HCT116 (cell line): ENCODE measurements around the gene ZCCHC9. TPM values are rescaled to one million over a fixed set of nuclear protein-coding genes. Genes with fewer than 3 reads are reported as not detected.

Source experiments
- ATAC-seq: fragments of 200-7000 bp; cut with Tn5 transposase; 2 replicates; pipeline ENCODE4 v1.9.1; 2020; ENCODE audit warnings: mild to moderate bottlenecking, moderate library complexity
- BruUV-seq: library from RNA; stranded (reverse); fragments of 400-500 nt; replicated peaks from 2 replicates; lab custom pipeline; 2021; lab: Mats Ljungman, UMichigan
- CTCF ChIA-PET: fragments of 300-600 bp; sonication (Branson Sonifier 250); formaldehyde crosslinking; loops from one replicate; lab custom pipeline; 2021; ENCODE audit warnings: antibody characterized with exemption; lab: Charles Lee
- POLR2A ChIA-PET: fragments of 300-600, 350-600 bp; sonication (Branson Sonifier 250); formaldehyde crosslinking; loops from one replicate; lab custom pipeline; 2021; ENCODE audit warnings: antibody characterized with exemption; lab: Charles Lee
- RAD21 ChIA-PET, 2 experiments: fragments of 300-600 bp; sonication (Branson Sonifier 250); formaldehyde crosslinking; loops; one replicate each; lab custom pipeline; 2023; ENCODE audit warnings: low total read pairs in 2 of 2; ENCODE audit not compliant: uncharacterized antibody in 2 of 2, unreplicated experiment in 2 of 2, low non-redundant PET in 1 of 2; lab: Charles Lee
- DNase-seq: peaks from one replicate; pipeline ENCODE4 v3.0.0-alpha.2; 2010; ENCODE audit warnings: low read depth, low spot score
- H2AFZ ChIP-seq: fragments of 200-600 bp; shearing (Covaris generic), sonication (generic); 2 replicates; pipeline ENCODE4 v1.6.1; 2017; ENCODE audit warnings: low read depth, mixed run types, mixed read lengths, antibody characterized with exemption, low read length; ENCODE audit not compliant: poor library complexity, severe bottlenecking
- H3K27ac ChIP-seq: 2 replicates; pipeline ENCODE4 v1.5.1; 2012; ENCODE audit warnings: low read depth, low read length
- H3K27me3 ChIP-seq: fragments of 200-600 bp; sonication (generic); 2 replicates; pipeline ENCODE4 v1.6.1; 2016; ENCODE audit warnings: mixed run types, low read length, mixed read lengths; ENCODE audit not compliant: insufficient read depth
- H3K36me3 ChIP-seq, 2 experiments: fragments of 200-500 bp in 1 of 2; fragments of 200-600 bp in 1 of 2; sonication (Bioruptor generic) in 1 of 2; sonication (generic) in 1 of 2; 2 replicates each; pipeline versions ENCODE4 v1.5.1 to v1.6.1; 2014 to 2016; ENCODE audit warnings: low read length in 2 of 2, inconsistent platforms in 1 of 2, mixed read lengths in 1 of 2, mixed run types in 1 of 2; ENCODE audit not compliant: insufficient read depth in 2 of 2, control insufficient read depth in 1 of 2
- H3K4me1 ChIP-seq, 2 experiments: fragments of 200-600 bp in 1 of 2; sonication (generic) in 1 of 2; 2 replicates each; pipeline versions ENCODE4 v1.5.1 to v1.6.1; 2012 to 2017; ENCODE audit warnings: low read length in 2 of 2, inconsistent platforms in 1 of 2, mild to moderate bottlenecking in 1 of 2, mixed read lengths in 1 of 2, mixed run types in 1 of 2, moderate library complexity in 1 of 2; ENCODE audit not compliant: insufficient read depth in 2 of 2, control insufficient read depth in 1 of 2
- H3K4me2 ChIP-seq: fragments of 200-600 bp; sonication (generic); 2 replicates; pipeline ENCODE4 v1.6.1; 2017; ENCODE audit warnings: mixed run types, low read length, mixed read lengths
- H3K4me3 ChIP-seq, 2 experiments: fragments of 200-600 bp in 1 of 2; sonication (generic) in 1 of 2; replicated peaks in 1 of 2; 2 replicates each; pipeline ENCODE4 v1.5.1; 2011 to 2016; ENCODE audit warnings: low read length in 2 of 2, control low read depth in 1 of 2, low read depth in 1 of 2, mild to moderate bottlenecking in 1 of 2, mixed read lengths in 1 of 2, mixed run types in 1 of 2
- H3K79me2 ChIP-seq: fragments of 200-600 bp; sonication (generic); 2 replicates; pipeline ENCODE4 v1.6.1; 2017; ENCODE audit warnings: mild to moderate bottlenecking, mixed run types, low read length, moderate library complexity, mixed read lengths; ENCODE audit not compliant: insufficient read depth
- H3K9ac ChIP-seq: fragments of 200-600 bp; sonication (generic); 2 replicates; pipeline ENCODE4 v1.6.1; 2016; ENCODE audit warnings: low read length, mixed read lengths
- H3K9me2 ChIP-seq: fragments of 200-600 bp; sonication (generic), shearing (Covaris generic); 2 replicates; pipeline ENCODE4 v1.6.1; 2017; ENCODE audit warnings: mixed run types, mild to moderate bottlenecking, moderate library complexity; ENCODE audit not compliant: insufficient read depth
- H3K9me3 ChIP-seq, 2 experiments: fragments of 200-500 bp in 1 of 2; fragments of 200-600 bp in 1 of 2; sonication (Bioruptor generic) in 1 of 2; sonication (generic) in 1 of 2; 2 replicates each; pipeline ENCODE4 v1.6.1; 2014 to 2017; ENCODE audit warnings: low read length in 2 of 2, mixed read lengths in 2 of 2, inconsistent platforms in 1 of 2, low read depth in 1 of 2, mild to moderate bottlenecking in 1 of 2, mixed run types in 1 of 2, moderate library complexity in 1 of 2; ENCODE audit not compliant: control insufficient read depth in 1 of 2, insufficient read depth in 1 of 2
- H4K20me1 ChIP-seq: fragments of 200-600 bp; sonication (generic), shearing (Covaris generic); 2 replicates; pipeline ENCODE4 v1.6.1; 2017; ENCODE audit warnings: mixed run types, mild to moderate bottlenecking, moderate library complexity; ENCODE audit not compliant: insufficient read depth
- CEBPB ChIP-seq: IDR thresholded peaks from 2 replicates; pipeline ENCODE4 v1.6.1; 2012; ENCODE audit warnings: low read depth
- EGR1 ChIP-seq: IDR thresholded peaks from 2 replicates; pipeline ENCODE4 v1.6.1; 2012; ENCODE audit warnings: low read depth
- EZH2 ChIP-seq: fragments of 200-600 bp; sonication (generic); IDR thresholded peaks from 2 replicates; pipeline ENCODE4 v1.6.1; 2017; ENCODE audit warnings: antibody characterized with exemption, mixed run types
- EZH2phosphoT487 ChIP-seq: fragments of 200-600 bp; IDR thresholded peaks from 2 replicates; pipeline ENCODE4 v1.6.1; 2018; ENCODE audit warnings: antibody characterized with exemption, borderline replicate concordance
- FOSL1 ChIP-seq: IDR thresholded peaks from 2 replicates; pipeline ENCODE4 v1.6.1; 2012; ENCODE audit warnings: low read depth
- JUND ChIP-seq: IDR thresholded peaks from 2 replicates; pipeline ENCODE4 v1.6.1; 2012
- MAX ChIP-seq: IDR thresholded peaks from 2 replicates; pipeline ENCODE4 v1.6.1; 2012
- POLR2AphosphoS5 ChIP-seq: IDR thresholded peaks from 2 replicates; pipeline ENCODE4 v1.6.1; 2011; ENCODE audit warnings: mild to moderate bottlenecking, low read depth, low read length, moderate library complexity
- RAD21 ChIP-seq: IDR thresholded peaks from 2 replicates; pipeline ENCODE4 v1.6.1; 2012; ENCODE audit warnings: low read depth, mild to moderate bottlenecking
- REST ChIP-seq: IDR thresholded peaks from 2 replicates; pipeline ENCODE4 v1.6.1; 2012; ENCODE audit warnings: low read depth
- SP1 ChIP-seq: IDR thresholded peaks from 2 replicates; pipeline ENCODE4 v1.6.1; 2012; ENCODE audit warnings: low read depth
- ZBTB33 ChIP-seq: IDR thresholded peaks from 2 replicates; pipeline ENCODE4 v1.6.1; 2011; ENCODE audit warnings: mild to moderate bottlenecking, low read length, moderate library complexity; ENCODE audit not compliant: insufficient replicate concordance; ENCODE audit errors: extremely low read depth
- intact Hi-C: fragments of 100-400 bp; cut with micrococcal nuclease; formaldehyde crosslinking; loops from 2 replicates; pipeline ENCODE4 v1.10.0; 2022
- total RNA-seq: library from RNA; stranded (reverse); gene quantifications from one replicate; pipeline ENCODE4 v1.2.1, GENCODE V29; 2021; ENCODE audit not compliant: unreplicated experiment

ZCCHC9 gene
- total RNA-seq, 1 experiment from 2014 or later: 33.7 TPM

GRCh38 chr5:81265101-81265500 is 36.3 kb upstream of the ZCCHC9 start:
- Histone ChIP-seq H3K4me2 (no peak overlapping the region), H4K20me1 (no peaks in the 10 kb centered on the region), H3K27ac (no peak overlapping the region), H3K9ac (no peak overlapping the region), H3K9me3 (no peaks in the 10 kb centered on the region), H3K27me3 (no peaks in the 10 kb centered on the region), H3K4me1 (peaks cover 19 to 21% of the 10 kb centered on the region in 2 experiments), H2AFZ (no peak overlapping the region), H3K79me2 (peaks cover 30% of the 10 kb centered on the region), H3K9me2 (no peaks in the 10 kb centered on the region), H3K4me3 (no peak overlapping the region), H3K36me3 (no peaks in the 10 kb centered on the region)
- intact Hi-C loops: no loop called here
- DNase-seq (no peak), ATAC-seq (no peak)
- TF ChIP-seq ZBTB33: no peak
- TF ChIP-seq EZH2: no peak
- no peak for TF ChIP-seq JUND
- no peak for TF ChIP-seq FOSL1
- RAD21 ChIA-PET: no interaction called here
- CTCF ChIA-PET: no interaction called here
- no TSS peak for BruUV-seq
- POLR2A ChIA-PET: no interaction called here

GRCh38 chr5:81268521-81269196 is 32.7 kb upstream of the ZCCHC9 start:
- DNase-seq (peak; percentile 38), ATAC-seq (peak; percentile 86)
- H3K9ac ChIP-seq: no peak overlapping the region
- peak overlapping the region; percentile 57 for H3K4me2 ChIP-seq
- H4K20me1 ChIP-seq: no peaks in the 10 kb centered on the region
- H3K36me3 ChIP-seq: no peaks in the 10 kb centered on the region
- no peaks in the 10 kb centered on the region for H3K9me3 ChIP-seq
- peaks cover 42% of the 10 kb centered on the region for H3K79me2 ChIP-seq
- intact Hi-C loops: no loop called here
- H3K27me3 ChIP-seq: no peaks in the 10 kb centered on the region
- H3K27ac ChIP-seq: peak overlapping the region; percentile 15; the same call in 1 of the 2 replicates
- ChIA-PET RAD21 (no interaction called here), POLR2A (no interaction called here), CTCF (no interaction called here)
- no peak overlapping the region for H2AFZ ChIP-seq
- no peak overlapping the region for H3K4me3 ChIP-seq
- no peaks in the 10 kb centered on the region for H3K9me2 ChIP-seq
- peaks cover 24 to 26% of the 10 kb centered on the region in 2 experiments for H3K4me1 ChIP-seq
- BruUV-seq: no TSS peak
- TF ChIP-seq RAD21 (no peak), EZH2phosphoT487 (no peak), MAX (peak; percentile 67), ZBTB33 (no peak), POLR2AphosphoS5 (no peak), CEBPB (peak; percentile 53; the same call in 1 of the 2 replicates), EGR1 (no peak), JUND (peak; percentile 67), REST (no peak), SP1 (peak; percentile 51)
